SK-N-SH treated with all-trans-retinoic acid at 6 μM for 48 hours (cell line): ENCODE results near the gene ACTN1.

Experiments
- ATAC-seq: fragments of 200-7000 bp; cut with Tn5 transposase; 3 replicates; pipeline ENCODE4 v1.9.1; 2020; ENCODE audit warnings: mild to moderate bottlenecking, moderate library complexity
- ARNTL ChIP-seq: fragments of 450-650 bp; formaldehyde crosslinking; IDR thresholded peaks from 2 replicates; pipeline ENCODE4 v1.5.0; 2020; ENCODE audit warnings: low read depth, mild to moderate bottlenecking, moderate library complexity, borderline replicate concordance
- BACH2 ChIP-seq: fragments of 250-450 bp; sonication (Bioruptor Pico); IDR thresholded peaks from 2 replicates; pipeline ENCODE4 v1.9.0; 2021; ENCODE audit warnings: mild to moderate bottlenecking, borderline replicate concordance
- CSDC2 ChIP-seq: fragments of 250-450 bp; sonication (Bioruptor Pico); IDR thresholded peaks from 2 replicates; pipeline ENCODE4 v1.5.0; 2020; ENCODE audit warnings: mild to moderate bottlenecking, moderate library complexity
- CSRNP3 ChIP-seq: fragments of 250-450 bp; sonication (Bioruptor Pico); IDR thresholded peaks from 2 replicates; pipeline ENCODE4 v1.5.1; 2021; ENCODE audit warnings: mild to moderate bottlenecking, moderate library complexity
- GLIS3 ChIP-seq: fragments of 250-450 bp; sonication (Bioruptor Pico); IDR thresholded peaks from 2 replicates; pipeline ENCODE4 v1.5.0; 2020; ENCODE audit warnings: mild to moderate bottlenecking, moderate library complexity
- ISL1 ChIP-seq: fragments of 250-450 bp; sonication (Bioruptor Pico); IDR thresholded peaks from 2 replicates; pipeline ENCODE4 v2.1.2; 2022; ENCODE audit warnings: mild to moderate bottlenecking, moderate library complexity
- OSR1 ChIP-seq: fragments of 250-450 bp; sonication (Bioruptor Pico); IDR thresholded peaks from 2 replicates; pipeline ENCODE4 v1.8.0; 2022; ENCODE audit warnings: moderate library complexity, mild to moderate bottlenecking, inconsistent platforms
- POU6F1 ChIP-seq: fragments of 250-450 bp; sonication (Bioruptor Pico); IDR thresholded peaks from 2 replicates; pipeline ENCODE4 v1.8.0; 2021; ENCODE audit warnings: low read depth, mild to moderate bottlenecking, moderate library complexity, borderline replicate concordance
- PPARA ChIP-seq: fragments of 250-450 bp; sonication (Bioruptor Pico); IDR thresholded peaks from 2 replicates; pipeline ENCODE4 v1.5.0; 2020; ENCODE audit warnings: mild to moderate bottlenecking, borderline replicate concordance
- RARB ChIP-seq: fragments of 250-450 bp; sonication (Bioruptor Pico); IDR thresholded peaks from 2 replicates; pipeline ENCODE4 v1.8.0; 2021; ENCODE audit warnings: mild to moderate bottlenecking, moderate library complexity
- SNAI2 ChIP-seq: fragments of 250-450 bp; sonication (Bioruptor Pico); IDR thresholded peaks from 2 replicates; pipeline ENCODE4 v1.5.0; 2020; ENCODE audit warnings: mild to moderate bottlenecking, moderate library complexity
- TCF4 ChIP-seq: fragments of 250-450 bp; sonication (Bioruptor Pico); IDR thresholded peaks from 2 replicates; pipeline ENCODE4 v1.8.0; 2021; ENCODE audit warnings: mild to moderate bottlenecking, moderate library complexity, borderline replicate concordance
- TOX ChIP-seq: fragments of 250-450 bp; sonication (Bioruptor Pico); IDR thresholded peaks from 2 replicates; pipeline ENCODE4 v1.8.0; 2021; ENCODE audit warnings: mild to moderate bottlenecking, moderate library complexity, borderline replicate concordance
- ZC3H10 ChIP-seq: fragments of 250-450 bp; sonication (Bioruptor Pico); IDR thresholded peaks from 2 replicates; pipeline ENCODE4 v1.5.1; 2021; ENCODE audit warnings: mild to moderate bottlenecking, moderate library complexity
- ZFP30 ChIP-seq: fragments of 450-650 bp; formaldehyde crosslinking; IDR thresholded peaks from 2 replicates; pipeline ENCODE4 v1.5.0; 2022; ENCODE audit warnings: mild to moderate bottlenecking, moderate library complexity
- ZNF565 ChIP-seq: fragments of 450-650 bp; formaldehyde crosslinking; conservative IDR thresholded peaks from 2 replicates; pipeline ENCODE4 v1.5.0; 2020; ENCODE audit warnings: low read depth, mild to moderate bottlenecking, moderate library complexity
- ZNF70 ChIP-seq: fragments of 450-650 bp; formaldehyde crosslinking; IDR thresholded peaks from 2 replicates; pipeline ENCODE4 v1.5.0; 2020; ENCODE audit warnings: mild to moderate bottlenecking, moderate library complexity
- ZNF8 ChIP-seq: fragments of 450-650 bp; formaldehyde crosslinking; IDR thresholded peaks from 2 replicates; pipeline ENCODE4 v1.5.0; 2020; ENCODE audit warnings: mild to moderate bottlenecking, moderate library complexity
- TF ChIP-seq, protein P1 (sequence below): fragments of 250-450 bp; sonication (Bioruptor Pico); IDR thresholded peaks from 2 replicates; pipeline ENCODE4 v1.5.0; 2020; ENCODE audit warnings: mild to moderate bottlenecking, moderate library complexity
- TF ChIP-seq, protein P2 (sequence below): fragments of 250-450 bp; sonication (Bioruptor Pico); IDR thresholded peaks from 2 replicates; pipeline ENCODE4 v1.5.1; 2020; ENCODE audit warnings: low read depth, mild to moderate bottlenecking, moderate library complexity

The ACTN1 gene

GRCh38 chr14:68891851-68892660 lies 87.0 kb downstream of the ACTN1 start:
- TF ChIP-seq SNAI2 (no peak), ARNTL (CRISPR knock-in tag) (no peak), TOX (CRISPR knock-in tag) (no peak)
- TF ChIP-seq, all 23 proteins: peak for 0
- ATAC-seq = no peak; the same call in 2 of the 3 replicates

DNA sequence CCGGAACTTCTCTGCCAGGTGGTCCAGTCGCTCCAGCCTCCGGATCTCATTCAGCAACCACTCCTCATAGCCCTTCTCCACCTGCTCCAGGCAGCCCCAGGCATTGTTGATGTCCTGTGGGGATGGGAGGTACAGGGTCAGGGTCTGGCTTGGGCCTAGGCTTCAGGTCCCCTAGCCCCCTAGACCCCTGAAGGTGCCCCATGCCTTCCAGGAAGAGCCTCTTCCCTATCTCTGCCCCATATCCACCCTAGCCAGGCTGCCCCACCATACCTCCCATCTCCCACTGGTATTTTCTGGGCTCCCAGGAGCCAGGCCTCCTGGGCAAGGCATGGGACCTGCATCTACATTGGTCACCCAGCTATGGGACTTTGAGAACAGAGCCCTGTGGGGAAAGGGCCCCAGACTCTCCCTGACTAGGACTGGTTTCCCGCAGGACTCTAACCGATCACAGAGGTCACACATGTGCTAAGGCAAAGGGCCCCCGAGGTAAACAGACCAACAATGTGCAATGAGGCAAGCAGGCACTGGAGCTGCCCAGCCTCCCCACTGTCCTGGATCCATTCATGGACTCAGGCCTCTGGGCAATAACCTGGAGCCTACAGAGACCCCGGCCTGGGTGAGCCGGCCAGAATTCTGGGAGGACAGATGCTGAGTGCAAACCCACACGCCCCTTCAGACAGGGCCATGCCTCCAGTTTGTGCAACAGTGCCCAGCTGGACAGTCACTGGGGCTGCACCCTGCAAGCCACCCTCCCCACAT lies 88.8 kb downstream of the ACTN1 start:
- TF ChIP-seq PPARA (CRISPR knock-in tag) (no peak), CSDC2 (CRISPR knock-in tag) (no peak), ZNF8 (CRISPR knock-in tag) (no peak), SNAI2 (no peak), TCF4 (CRISPR knock-in tag) (no peak), POU6F1 (no peak), ZNF70 (CRISPR knock-in tag) (no peak), CSRNP3 (no peak), ISL1 (CRISPR knock-in tag) (no peak), BACH2 (CRISPR knock-in tag) (no peak), ZFP30 (CRISPR knock-in tag) (no peak), OSR1 (CRISPR knock-in tag) (no peak), TOX (CRISPR knock-in tag) (no peak), ZC3H10 (CRISPR knock-in tag) (no peak), GLIS3 (CRISPR knock-in tag) (no peak), RARB (CRISPR knock-in tag) (no peak), ZNF565 (CRISPR knock-in tag) (no peak), ARNTL (CRISPR knock-in tag) (no peak)
- TF ChIP-seq, protein P1, sequence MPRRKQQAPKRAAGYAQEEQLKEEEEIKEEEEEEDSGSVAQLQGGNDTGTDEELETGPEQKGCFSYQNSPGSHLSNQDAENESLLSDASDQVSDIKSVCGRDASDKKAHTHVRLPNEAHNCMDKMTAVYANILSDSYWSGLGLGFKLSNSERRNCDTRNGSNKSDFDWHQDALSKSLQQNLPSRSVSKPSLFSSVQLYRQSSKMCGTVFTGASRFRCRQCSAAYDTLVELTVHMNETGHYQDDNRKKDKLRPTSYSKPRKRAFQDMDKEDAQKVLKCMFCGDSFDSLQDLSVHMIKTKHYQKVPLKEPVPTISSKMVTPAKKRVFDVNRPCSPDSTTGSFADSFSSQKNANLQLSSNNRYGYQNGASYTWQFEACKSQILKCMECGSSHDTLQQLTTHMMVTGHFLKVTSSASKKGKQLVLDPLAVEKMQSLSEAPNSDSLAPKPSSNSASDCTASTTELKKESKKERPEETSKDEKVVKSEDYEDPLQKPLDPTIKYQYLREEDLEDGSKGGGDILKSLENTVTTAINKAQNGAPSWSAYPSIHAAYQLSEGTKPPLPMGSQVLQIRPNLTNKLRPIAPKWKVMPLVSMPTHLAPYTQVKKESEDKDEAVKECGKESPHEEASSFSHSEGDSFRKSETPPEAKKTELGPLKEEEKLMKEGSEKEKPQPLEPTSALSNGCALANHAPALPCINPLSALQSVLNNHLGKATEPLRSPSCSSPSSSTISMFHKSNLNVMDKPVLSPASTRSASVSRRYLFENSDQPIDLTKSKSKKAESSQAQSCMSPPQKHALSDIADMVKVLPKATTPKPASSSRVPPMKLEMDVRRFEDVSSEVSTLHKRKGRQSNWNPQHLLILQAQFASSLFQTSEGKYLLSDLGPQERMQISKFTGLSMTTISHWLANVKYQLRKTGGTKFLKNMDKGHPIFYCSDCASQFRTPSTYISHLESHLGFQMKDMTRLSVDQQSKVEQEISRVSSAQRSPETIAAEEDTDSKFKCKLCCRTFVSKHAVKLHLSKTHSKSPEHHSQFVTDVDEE = no peak
- TF ChIP-seq, protein P2, sequence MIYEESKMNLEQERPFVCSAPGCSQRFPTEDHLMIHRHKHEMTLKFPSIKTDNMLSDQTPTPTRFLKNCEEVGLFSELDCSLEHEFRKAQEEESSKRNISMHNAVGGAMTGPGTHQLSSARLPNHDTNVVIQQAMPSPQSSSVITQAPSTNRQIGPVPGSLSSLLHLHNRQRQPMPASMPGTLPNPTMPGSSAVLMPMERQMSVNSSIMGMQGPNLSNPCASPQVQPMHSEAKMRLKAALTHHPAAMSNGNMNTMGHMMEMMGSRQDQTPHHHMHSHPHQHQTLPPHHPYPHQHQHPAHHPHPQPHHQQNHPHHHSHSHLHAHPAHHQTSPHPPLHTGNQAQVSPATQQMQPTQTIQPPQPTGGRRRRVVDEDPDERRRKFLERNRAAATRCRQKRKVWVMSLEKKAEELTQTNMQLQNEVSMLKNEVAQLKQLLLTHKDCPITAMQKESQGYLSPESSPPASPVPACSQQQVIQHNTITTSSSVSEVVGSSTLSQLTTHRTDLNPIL (CRISPR knock-in tag) = no peak
- ATAC-seq = no peak; the same call in 2 of the 3 replicates

DNA sequence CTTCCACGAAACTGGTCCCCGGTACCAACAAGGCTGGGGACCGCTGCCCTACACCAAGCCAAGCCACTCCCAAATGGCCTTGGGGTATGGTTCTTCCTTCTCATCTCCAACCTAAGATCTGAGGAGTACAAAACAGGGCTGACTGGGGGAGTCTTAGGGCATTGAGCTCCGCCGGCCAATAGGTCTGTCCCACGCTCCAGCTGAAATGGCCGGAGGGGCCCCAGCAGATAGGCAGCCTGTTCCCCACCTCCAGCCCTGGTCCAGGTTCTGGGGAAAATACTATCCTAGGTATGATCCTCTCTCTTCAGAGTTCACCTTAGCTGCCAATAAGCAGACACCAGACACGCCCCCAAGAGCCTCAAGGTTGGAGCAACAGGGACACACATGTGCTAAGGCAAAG lies 90.2 kb downstream of the ACTN1 start:
- TF ChIP-seq TCF4 (CRISPR knock-in tag) (no peak), GLIS3 (CRISPR knock-in tag) (no peak), OSR1 (CRISPR knock-in tag) (no peak), BACH2 (CRISPR knock-in tag) (no peak), ZNF8 (CRISPR knock-in tag) (no peak), CSDC2 (CRISPR knock-in tag) (no peak), ZFP30 (CRISPR knock-in tag) (no peak), SNAI2 (no peak), RARB (CRISPR knock-in tag) (no peak), ZC3H10 (CRISPR knock-in tag) (no peak), TOX (CRISPR knock-in tag) (no peak)
- ATAC-seq = no peak
